GM12878 (cell line): ENCODE data around the gene SLC20A1. TPM values are rescaled to one million over a fixed set of nuclear protein-coding genes. Genes with fewer than 3 reads are reported as not detected.

Experiments used
- ATAC-seq: fragments of 200-7000 bp; cut with Tn5 transposase; 3 replicates; pipeline ENCODE4 v1.9.1; 2020; ENCODE audit warnings: mild to moderate bottlenecking, moderate library complexity
- BruUV-seq: library from RNA; stranded (reverse); fragments of 400-500 nt; replicated peaks from 2 replicates; lab custom pipeline; 2021; lab: Mats Ljungman, UMichigan
- CTCF ChIA-PET: fragments of 300-600 bp; sonication (Branson Sonifier 250); formaldehyde crosslinking; extraction: SDS; loops from one replicate; lab custom pipeline; 2021; ENCODE audit warnings: inconsistent platforms; lab: Yijun Ruan, JAX
- POLR2A ChIA-PET: fragments of 350-600 bp; formaldehyde crosslinking; extraction: SDS; loops from one replicate; lab custom pipeline; 2021; ENCODE audit warnings: inconsistent platforms; lab: Charles Lee
- RAD21 ChIA-PET: fragments of 300-600 bp; sonication (Branson Sonifier 250); formaldehyde crosslinking; loops from one replicate; lab custom pipeline; 2023; ENCODE audit warnings: antibody characterized with exemption; ENCODE audit not compliant: unreplicated experiment; lab: Charles Lee
- SMC1A ChIA-PET: fragments of 300-600 bp; sonication (Branson Sonifier 250); formaldehyde crosslinking; loops from one replicate; lab custom pipeline; 2023; ENCODE audit not compliant: unreplicated experiment, uncharacterized antibody; lab: Charles Lee
- DNase-seq: peaks from one replicate; pipeline ENCODE4 v3.0.0-alpha.2; 2011; ENCODE audit warnings: low read depth, low spot score
- FAIRE-seq: peaks from 3 replicates; lab custom pipeline; 2011; peaks lifted over from hg19 to GRCh38; lab: Jason Lieb, UNC
- H2AFZ ChIP-seq: 2 replicates; pipeline ENCODE4 v1.6.0; 2011; ENCODE audit warnings: low read depth, low read length, control low read depth; ENCODE audit not compliant: control insufficient read depth
- H3K27ac ChIP-seq: 2 replicates; pipeline ENCODE4 v1.5.1; 2011; ENCODE audit warnings: control low read depth; ENCODE audit not compliant: control insufficient read depth, insufficient read depth
- H3K27me3 ChIP-seq, 2 experiments: replicated peaks in 1 of 2; 2 replicates each; pipeline versions ENCODE4 v1.6.0 to v1.6.1; 2011; ENCODE audit warnings: low read length in 1 of 2; ENCODE audit not compliant: control insufficient read depth in 2 of 2, insufficient read depth in 2 of 2
- H3K36me3 ChIP-seq, 2 experiments: 2 replicates each; pipeline ENCODE4 v1.5.1; 2011; ENCODE audit warnings: low read length in 1 of 2; ENCODE audit not compliant: control insufficient read depth in 2 of 2, insufficient read depth in 2 of 2
- H3K4me1 ChIP-seq: 2 replicates; pipeline ENCODE4 v1.6.1; 2011; ENCODE audit warnings: mild to moderate bottlenecking, low read length, moderate library complexity, mixed read lengths; ENCODE audit not compliant: control insufficient read depth, insufficient read depth
- H3K4me2 ChIP-seq: 2 replicates; pipeline ENCODE4 v1.6.0; 2011; ENCODE audit warnings: control low read depth; ENCODE audit not compliant: control insufficient read depth, insufficient read depth
- H3K4me3 ChIP-seq: fragments of 200-600 bp; sonication (generic); 2 replicates; pipeline ENCODE4 v1.5.1; 2016
- H3K79me2 ChIP-seq: 2 replicates; pipeline ENCODE4 v1.6.0; 2011; ENCODE audit warnings: low read length; ENCODE audit not compliant: control insufficient read depth, insufficient read depth
- H3K9ac ChIP-seq: 2 replicates; pipeline ENCODE4 v1.8.0; 2011; ENCODE audit warnings: low read length, control low read depth, mixed read lengths; ENCODE audit not compliant: control insufficient read depth, insufficient read depth
- H3K9me3 ChIP-seq: replicated peaks from 3 replicates; pipeline ENCODE4 v1.5.1; 2011; ENCODE audit warnings: mild to moderate bottlenecking, low read length; ENCODE audit not compliant: control insufficient read depth, insufficient read depth
- H4K20me1 ChIP-seq: 2 replicates; pipeline ENCODE4 v1.6.0; 2011; ENCODE audit not compliant: control insufficient read depth, insufficient read depth
- HDAC6 ChIP-seq: fragments of 200-600 bp; sonication (generic); IDR thresholded peaks from one replicate; pipeline ENCODE4 v1.8.0; 2017; ENCODE audit warnings: antibody characterized with exemption; ENCODE audit not compliant: unreplicated experiment
- MLLT1 ChIP-seq: fragments of 450-650 bp; IDR thresholded peaks from 2 replicates; pipeline ENCODE4 v1.6.1; 2016; ENCODE audit warnings: mild to moderate bottlenecking
- RB1 ChIP-seq: fragments of 450-650 bp; formaldehyde crosslinking; IDR thresholded peaks from 2 replicates; pipeline ENCODE4 v1.6.1; 2017; ENCODE audit warnings: mild to moderate bottlenecking, borderline replicate concordance
- RCOR1 ChIP-seq: conservative IDR thresholded peaks from 2 replicates; pipeline ENCODE4 v1.6.1; 2012; ENCODE audit warnings: low read depth, low read length, improper control_type of control experiment
- RUNX3 ChIP-seq: IDR thresholded peaks from 2 replicates; pipeline ENCODE4 v1.6.1; 2012; ENCODE audit warnings: low read length, inconsistent platforms
- SMARCA5 ChIP-seq: fragments of 450-650 bp; IDR thresholded peaks from 2 replicates; pipeline ENCODE4 v1.6.1; 2017; ENCODE audit warnings: mild to moderate bottlenecking
- SREBF1 ChIP-seq: IDR thresholded peaks from 2 replicates; pipeline ENCODE4 v1.6.1; 2012; ENCODE audit warnings: mild to moderate bottlenecking, low read length
- STAT1 ChIP-seq: fragments of 450-650 bp; conservative IDR thresholded peaks from 2 replicates; pipeline ENCODE4 v1.6.1; 2014; ENCODE audit warnings: antibody characterized with exemption, mild to moderate bottlenecking
- ZNF274 ChIP-seq: IDR thresholded peaks from one replicate; pipeline ENCODE4 v1.8.0; 2011; ENCODE audit not compliant: insufficient read length, insufficient read depth
- WGBS: methylation state at CpG from one replicate; pipeline ENCODE4 v1.1.6; 2016; ENCODE audit warnings: low lambda C conversion rate; ENCODE audit not compliant: insufficient replicate concordance, insufficient coverage; ENCODE audit errors: missing lambda C conversion rate; 5-methylcytosine and 5-hydroxymethylcytosine counted together
- in situ Hi-C: fragments of 300-500 bp; cut with MboI; formaldehyde crosslinking; loops from 9 replicates; pipeline ENCODE4 v1.14.3; 2018; ENCODE audit warnings: mixed read lengths
- intact Hi-C: fragments of 100-400 bp; cut with micrococcal nuclease; formaldehyde crosslinking; loops from one replicate; pipeline ENCODE4 v1.14.2; 2022; ENCODE audit not compliant: unreplicated experiment
- polyA plus RNA-seq, 11 experiments: library from polyadenylated mRNA; depleted of rRNA in 4 of 11; unstranded in 6 of 11; stranded (reverse) in 5 of 11; fragments of >200 nt; fragmentation: Nextera tagmentation in 4 of 11; fragmentation: Illumina TruSeq in 1 of 11; extraction: Ambion mirVana in 4 of 11; extraction: Trizol in 1 of 11; gene quantifications; 1 replicate in 1 of 11; 2 replicates in 10 of 11; pipeline versions ENCODE4 v1.2.1 to v1.2.3, GENCODE V29; 2011 to 2016; ENCODE audit warnings: inconsistent platforms in 2 of 11, missing spikeins in 2 of 11, low read depth in 1 of 11
- total RNA-seq, 4 experiments: library from RNA; depleted of rRNA in 3 of 4; stranded (reverse); fragments of >200 nt in 3 of 4; fragmentation: Illumina TruSeq in 1 of 4; extraction: Trizol in 1 of 4; gene quantifications; 2 replicates each; pipeline versions ENCODE4 v1.2.1 to v1.2.3, GENCODE V29; 2013 to 2021

SLC20A1 gene
- total and polyA plus RNA-seq, 10 of the 15 experiments (the other 5 are each of a cell fraction or from before 2014, with no cell fraction given) = 21.2 to 59.1 (median 43.2) TPM

GRCh38 chr2:112701052-112701451 is 55.3 kb downstream of the SLC20A1 start:
- no peak for TF ChIP-seq SMARCA5
- no peak for TF ChIP-seq RB1
- TF ChIP-seq SREBF1 = no peak
- 0 out of 2 replicates have a peak, but pooled peaks have one; percentile 4 for TF ChIP-seq RUNX3
- TF ChIP-seq RCOR1 = no peak
- peak; percentile 95 for TF ChIP-seq MLLT1
- TF ChIP-seq STAT1 = no peak
- no peak for TF ChIP-seq ZNF274
- no peak for TF ChIP-seq HDAC6
- no peak for FAIRE-seq
- Histone ChIP-seq H4K20me1 (no peaks in the 10 kb centered on the region), H2AFZ (peak overlapping the region; percentile 69), H3K9me3 (no peaks in the 10 kb centered on the region), H3K4me2 (peak overlapping the region; percentile 58), H3K4me3 (no peak overlapping the region), H3K27ac (peak overlapping the region; percentile 63), H3K79me2 (no peaks in the 10 kb centered on the region), H3K27me3 (no peaks in the 10 kb centered on the region), H3K9ac (no peak overlapping the region), H3K36me3 (no peaks in the 10 kb centered on the region), H3K4me1 (peaks cover 36% of the 10 kb centered on the region)
- ChIA-PET SMC1A (interaction anchor here (1.4 to 14.2 kb wide), 5 partner anchors 4 to 76 kb away, joined by 7 to 271 read pairs (median 58); no protein-coding TSS in a partner anchor), CTCF (interaction anchor here (1.1 to 5.2 kb wide), 6 partner anchors 7 to 72 kb away, joined by 3 to 64 read pairs (median 16); no protein-coding TSS in a partner anchor), RAD21 (interaction anchor here (3.4 to 7.1 kb wide), 5 partner anchors 7 to 72 kb away, joined by 19 to 85 read pairs (median 51); partner anchors contain the start of gene SLC20A1), POLR2A (interaction anchor here (0.8 to 2.8 kb wide), 8 partner anchors 8 to 88 kb away, joined by 3 to 13 read pairs (median 5); no protein-coding TSS in a partner anchor)
- peak; percentile 25; the same call in 2 of the 3 replicates for ATAC-seq
- intact Hi-C loops (loop anchor here (10.0 kb wide), 1 partner anchor 646 kb away; the partner anchor contains the start of gene TMEM87B), in situ Hi-C loops (no loop called here)
- DNase-seq = no peak
- WGBS = 64% methylated on average over 8 of the region's 8 CpGs
- BruUV-seq = no TSS peak
